K562 (cell line): ENCODE data around the gene KIF26B. TPM values are rescaled to one million over a fixed set of nuclear protein-coding genes. Genes with fewer than 3 reads are reported as not detected.

Source experiments
- ATAC-seq: fragments of 200-7000 bp; cut with Tn5 transposase; 3 replicates; pipeline ENCODE4 v1.9.1; 2020; ENCODE audit warnings: moderate library complexity
- BruUV-seq: library from RNA; stranded (reverse); fragments of 400-500 nt; replicated peaks from 2 replicates; lab custom pipeline; 2021; lab: Mats Ljungman, UMichigan
- CTCF ChIA-PET: fragments of 300-600 bp; formaldehyde crosslinking; extraction: SDS; loops from one replicate; lab custom pipeline; 2021; ENCODE audit warnings: low intra/inter-chr PET ratio; lab: Yijun Ruan, JAX
- POLR2A ChIA-PET: fragments of 300-600, 350-650 bp; sonication (Branson Sonifier 250); formaldehyde crosslinking; extraction: SDS; loops from one replicate; lab custom pipeline; 2021; ENCODE audit warnings: antibody characterized with exemption, inconsistent platforms; lab: Yijun Ruan, JAX
- DNase-seq, 4 experiments: peaks; one replicate each; pipeline versions ENCODE4 v3.0.0 to v3.0.0-alpha.2; 2011 to 2018; ENCODE audit warnings: low spot score in 3 of 4, mixed read lengths in 3 of 4; ENCODE audit errors: extremely low read depth in 1 of 4
- FAIRE-seq: peaks from 2 replicates; lab custom pipeline; 2011; peaks lifted over from hg19 to GRCh38; lab: Jason Lieb, UNC
- H2AFZ ChIP-seq: 2 replicates; pipeline ENCODE4 v1.6.0; 2011; ENCODE audit warnings: low read depth, low read length, control low read depth, inconsistent platforms
- H3K27ac ChIP-seq: fragments of 200-600 bp; 3 replicates; pipeline ENCODE4 v1.8.0; 2011; ENCODE audit warnings: low read depth, mild to moderate bottlenecking, control low read depth, inconsistent platforms, low read length, moderate library complexity, mixed read lengths; ENCODE audit errors: extremely low read depth
- H3K27me3 ChIP-seq, 2 experiments: fragments of 300-600 bp in 1 of 2; 2 replicates in 1 of 2; 3 replicates in 1 of 2; pipeline versions ENCODE4 v1.6.0 to v1.8.0; 2011; ENCODE audit warnings: inconsistent platforms in 2 of 2, low read length in 2 of 2, mild to moderate bottlenecking in 1 of 2, mixed read lengths in 1 of 2, moderate library complexity in 1 of 2; ENCODE audit not compliant: control insufficient read depth in 2 of 2, insufficient read depth in 2 of 2
- H3K36me3 ChIP-seq: fragments of 300-600 bp; 3 replicates; pipeline ENCODE4 v1.8.0; 2011; ENCODE audit warnings: mild to moderate bottlenecking, low read length, inconsistent platforms; ENCODE audit not compliant: control insufficient read depth, insufficient read depth
- H3K4me1 ChIP-seq, 2 experiments: fragments of 200-600 bp in 1 of 2; replicated peaks in 1 of 2; 2 replicates in 1 of 2; 3 replicates in 1 of 2; pipeline versions ENCODE4 v1.5.1 to v1.8.0; 2011; ENCODE audit warnings: inconsistent platforms in 2 of 2, low read length in 2 of 2, mild to moderate bottlenecking in 1 of 2, mixed read lengths in 1 of 2, moderate library complexity in 1 of 2; ENCODE audit not compliant: control insufficient read depth in 2 of 2, insufficient read depth in 2 of 2
- H3K4me2 ChIP-seq: 2 replicates; pipeline ENCODE4 v1.6.1; 2011; ENCODE audit warnings: low read length, control low read depth, inconsistent platforms, mixed read lengths; ENCODE audit not compliant: insufficient read depth
- H3K4me3 ChIP-seq: fragments of 200-600 bp; sonication (generic), shearing (Covaris generic); 2 replicates; pipeline ENCODE4 v1.5.1; 2016; ENCODE audit warnings: control low read depth, inconsistent platforms
- H3K79me2 ChIP-seq: fragments of 200-600 bp; 3 replicates; pipeline ENCODE4 v1.8.0; 2011; ENCODE audit warnings: low read length, inconsistent platforms; ENCODE audit not compliant: control insufficient read depth, insufficient read depth
- H3K9ac ChIP-seq, 2 experiments: 2 replicates each; pipeline versions ENCODE4 v1.6.0 to v1.6.1; 2011; ENCODE audit warnings: low read depth in 2 of 2, low read length in 2 of 2, control low read depth in 1 of 2, inconsistent platforms in 1 of 2, mild to moderate bottlenecking in 1 of 2, mixed read lengths in 1 of 2; ENCODE audit not compliant: insufficient read depth in 1 of 2
- H3K9me1 ChIP-seq: one replicate; pipeline ENCODE4 v1.6.0; 2011; ENCODE audit warnings: inconsistent platforms, mild to moderate bottlenecking, low read length, moderate library complexity; ENCODE audit not compliant: control insufficient read depth, insufficient read depth
- H3K9me3 ChIP-seq: replicated peaks from 2 replicates; pipeline ENCODE4 v1.5.1; 2011; ENCODE audit warnings: low read depth, low read length, inconsistent platforms; ENCODE audit not compliant: control insufficient read depth, insufficient read depth
- H4K20me1 ChIP-seq: replicated peaks from 2 replicates; pipeline ENCODE4 v1.6.1; 2011; ENCODE audit warnings: low read length, inconsistent platforms, mixed read lengths; ENCODE audit not compliant: control insufficient read depth, insufficient read depth
- CHAMP1 ChIP-seq: fragments of 450-650 bp; IDR thresholded peaks from 2 replicates; pipeline ENCODE4 v1.6.1; 2016; ENCODE audit warnings: mild to moderate bottlenecking
- EZH2 ChIP-seq: IDR thresholded peaks from 2 replicates; pipeline ENCODE4 v1.6.1; 2012; ENCODE audit warnings: low read depth, mild to moderate bottlenecking, inconsistent platforms, low read length, borderline replicate concordance
- WGBS: fragments of 100-300 bp; shearing (Covaris generic); methylation state at CpG from one replicate; pipeline ENCODE4 v1.1.6; 2016; ENCODE audit warnings: low coverage, mixed read lengths; ENCODE audit not compliant: insufficient coverage; ENCODE audit errors: missing lambda C conversion rate; 5-methylcytosine and 5-hydroxymethylcytosine counted together
- in situ Hi-C: fragments of 300-500 bp; cut with MboI; formaldehyde crosslinking; loops from 4 replicates; pipeline ENCODE4 v1.15.0; 2018; ENCODE audit warnings: inconsistent platforms, mixed read lengths
- intact Hi-C: fragments of 100-400 bp; cut with micrococcal nuclease; formaldehyde crosslinking; loops from 2 replicates; pipeline ENCODE4 v1.14.2; 2022
- polyA plus RNA-seq, 8 experiments: library from polyadenylated mRNA; depleted of rRNA in 4 of 8; stranded (reverse) in 5 of 8; unstranded in 3 of 8; fragments of >200 nt; fragmentation: Nextera tagmentation in 2 of 8; fragmentation: Illumina TruSeq in 1 of 8; extraction: Ambion mirVana in 2 of 8; extraction: Trizol in 1 of 8; gene quantifications; 2 replicates each; pipeline versions ENCODE4 v1.2.1 to v1.2.3, GENCODE V29; 2011 to 2014; ENCODE audit warnings: inconsistent platforms in 1 of 8, missing spikeins in 1 of 8
- total RNA-seq, 7 experiments: library from RNA; depleted of rRNA in 6 of 7; stranded (reverse); fragments of >200 nt in 6 of 7; fragmentation: Illumina TruSeq in 2 of 7; extraction: Trizol in 2 of 7; gene quantifications; 2 replicates each; pipeline versions ENCODE4 v1.2.1 to v1.2.3, GENCODE V29; 2011 to 2021; ENCODE audit warnings: low replicate concordance in 1 of 7

The KIF26B gene
- total and polyA plus RNA-seq, 9 of the 15 experiments (the other 6 are each of a cell fraction or from before 2014, with no cell fraction given), result 0.02 to 0.08 (median 0.03) TPM; not detected in 6

- no peak overlapping the region for H3K4me3 ChIP-seq
- WGBS, result 6% methylated on average over 11 of the region's 11 CpGs
- no peak overlapping the region for H3K27ac ChIP-seq
- H2AFZ ChIP-seq, result no peak overlapping the region
- no peaks in the 10 kb centered on the region for H3K9me3 ChIP-seq
- no peak for TF ChIP-seq CHAMP1
- TF ChIP-seq EZH2, result peak; percentile 92
- no peaks in the 10 kb centered on the region for H3K36me3 ChIP-seq
- no peaks in the 10 kb centered on the region for H4K20me1 ChIP-seq
- no peaks in the 10 kb centered on the region for H3K79me2 ChIP-seq
- intact Hi-C loops, result loop anchor here (10.0 kb wide), 1 partner anchor 312 kb away; no protein-coding TSS in a partner anchor
- H3K9me1 ChIP-seq, result no peaks in the 10 kb centered on the region
- no peak for DNase-seq
- H3K9ac ChIP-seq, result no peak overlapping the region
- ChIA-PET POLR2A (interaction anchor here (0.8 to 1.5 kb wide), 3 partner anchors 10 to 25 kb away, joined by 3 to 5 read pairs (median 5); no protein-coding TSS in a partner anchor), CTCF (no interaction called here)
- in situ Hi-C loops, result no loop called here
- no TSS peak for BruUV-seq
- no peak overlapping the region for H3K4me2 ChIP-seq
- H3K27me3 ChIP-seq, result peaks cover 47 to 59% of the 10 kb centered on the region in 2 experiments
- ATAC-seq, result no peak
- no peaks in the 10 kb centered on the region for H3K4me1 ChIP-seq
- no peak for FAIRE-seq
Measured at GRCh38 chr1:245386297-245386971, 231.6 kb downstream of the KIF26B start.
